Mesothelial cell of epicardium (in vitro differentiated cells): ENCODE data around the gene UFD1. TPM values are rescaled to one million over a fixed set of nuclear protein-coding genes. Genes with fewer than 3 reads are reported as not detected.

Experiments
- DNase-seq, 2 experiments: peaks; one replicate each; pipeline ENCODE4 v3.0.0; 2021; ENCODE audit warnings: low spot score in 2 of 2; ENCODE audit not compliant: unreplicated experiment in 2 of 2
- H3K27ac Mint-ChIP-seq: 2 replicates; pipeline ENCODE4 v1.8.0; 2021; ENCODE audit warnings: mixed read lengths
- H3K27me3 Mint-ChIP-seq: 2 replicates; pipeline ENCODE4 v1.8.0; 2021; ENCODE audit warnings: low read depth, mixed read lengths
- H3K36me3 Mint-ChIP-seq: 2 replicates; pipeline ENCODE4 v1.8.0; 2021; ENCODE audit warnings: mixed read lengths
- H3K4me1 Mint-ChIP-seq: 2 replicates; pipeline ENCODE4 v1.8.0; 2021; ENCODE audit warnings: mixed read lengths
- H3K4me3 Mint-ChIP-seq: 2 replicates; pipeline ENCODE4 v1.8.0; 2021; ENCODE audit warnings: mild to moderate bottlenecking, moderate library complexity, mixed read lengths
- H3K9me3 Mint-ChIP-seq: 2 replicates; pipeline ENCODE4 v1.8.0; 2021; ENCODE audit warnings: mixed read lengths
- CTCF ChIP-seq: fragments of 200-600 bp; sonication (generic); IDR thresholded peaks from one replicate; pipeline ENCODE4 v1.5.0; 2021; ENCODE audit warnings: antibody characterized with exemption; ENCODE audit not compliant: unreplicated experiment
- total RNA-seq: library from RNA; stranded (reverse); gene quantifications from 3 replicates; pipeline ENCODE4 v1.2.1, GENCODE V29; 2021

UFD1 gene
- total RNA-seq, 1 donor from 2014 or later: 38.8 TPM

- Mint-ChIP-seq H3K4me1 (no peaks in the 10 kb centered on the region), H3K27ac (no peak overlapping the region), H3K9me3 (no peaks in the 10 kb centered on the region), H3K4me3 (no peak overlapping the region), H3K36me3 (no peaks in the 10 kb centered on the region), H3K27me3 (no peaks in the 10 kb centered on the region)
- DNase-seq: no peak
- no peak for TF ChIP-seq CTCF
Measured at GRCh38 chr22:19503367-19503766, 24.4 kb upstream of the UFD1 start.

- Mint-ChIP-seq H3K4me3 (no peak overlapping the region), H3K9me3 (no peaks in the 10 kb centered on the region), H3K36me3 (peaks cover 3% of the 10 kb centered on the region), H3K4me1 (peaks cover 1% of the 10 kb centered on the region), H3K27me3 (no peaks in the 10 kb centered on the region), H3K27ac (no peak overlapping the region)
- no peak for DNase-seq
- no peak for TF ChIP-seq CTCF
Measured at GRCh38 chr22:19501897-19502447, 23.0 kb upstream of the UFD1 start.

- H3K27ac Mint-ChIP-seq: no peak overlapping the region
- H3K27me3 Mint-ChIP-seq: no peaks in the 10 kb centered on the region
- H3K36me3 Mint-ChIP-seq: peaks cover 6% of the 10 kb centered on the region
- no peak overlapping the region for H3K4me3 Mint-ChIP-seq
- DNase-seq: no peak
- H3K9me3 Mint-ChIP-seq: no peaks in the 10 kb centered on the region
- TF ChIP-seq CTCF: no peak
- H3K4me1 Mint-ChIP-seq: peaks cover 1% of the 10 kb centered on the region
Measured at GRCh38 chr22:19499880-19500242, 20.9 kb upstream of the UFD1 start.

- DNase-seq: no peak
- Mint-ChIP-seq H3K36me3 (peaks cover 6% of the 10 kb centered on the region), H3K4me1 (peaks cover 1% of the 10 kb centered on the region), H3K4me3 (no peak overlapping the region), H3K27ac (no peak overlapping the region), H3K9me3 (no peaks in the 10 kb centered on the region), H3K27me3 (no peaks in the 10 kb centered on the region)
- TF ChIP-seq CTCF: no peak
Measured at GRCh38 chr22:19499236-19499879, 20.4 kb upstream of the UFD1 start.

- peaks cover 6% of the 10 kb centered on the region for H3K36me3 Mint-ChIP-seq
- H3K27ac Mint-ChIP-seq: no peak overlapping the region
- peaks cover 1% of the 10 kb centered on the region for H3K4me1 Mint-ChIP-seq
- no peak for DNase-seq
- H3K9me3 Mint-ChIP-seq: no peaks in the 10 kb centered on the region
- H3K4me3 Mint-ChIP-seq: no peak overlapping the region
- TF ChIP-seq CTCF: no peak
- no peaks in the 10 kb centered on the region for H3K27me3 Mint-ChIP-seq
Measured at GRCh38 chr22:19498866-19499190, 19.8 kb upstream of the UFD1 start.
